ENCODE results near the gene APMAP. TPM values are rescaled to one million over a fixed set of nuclear protein-coding genes. Genes with fewer than 3 reads are reported as not detected.

The APMAP gene
- total and polyA plus RNA-seq, 9 of the 15 experiments (the other 6 are each of a cell fraction or from before 2014, with no cell fraction given): 6.7 to 18.2 (median 14.4) TPM

DNA sequence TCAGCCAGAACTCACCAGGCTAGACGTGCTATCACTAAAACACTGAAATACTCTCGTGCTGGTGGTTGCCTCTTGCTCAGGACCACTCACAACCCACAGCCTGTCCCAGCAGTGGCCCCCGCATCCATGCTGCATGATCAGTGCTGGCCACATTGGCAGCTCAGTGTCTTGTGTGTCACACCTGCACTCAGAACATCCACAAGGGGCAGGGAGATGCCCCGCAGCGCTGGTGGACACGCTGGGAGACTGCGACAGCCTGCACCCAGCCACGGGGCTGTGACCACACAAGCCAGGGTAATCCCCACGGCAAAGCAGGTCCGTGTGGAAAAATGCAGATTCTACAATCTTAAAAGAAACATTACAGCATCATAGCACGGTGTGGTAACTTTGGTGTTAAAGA is 23.9 kb upstream of the APMAP start (continued):
- no peak for TF ChIP-seq ARID4B (CRISPR knock-in tag; IDR thresholded peaks at IDR 0.05)
- TF ChIP-seq ZBTB12 (CRISPR knock-in tag; IDR thresholded peaks at IDR 0.05): no peak

DNA sequence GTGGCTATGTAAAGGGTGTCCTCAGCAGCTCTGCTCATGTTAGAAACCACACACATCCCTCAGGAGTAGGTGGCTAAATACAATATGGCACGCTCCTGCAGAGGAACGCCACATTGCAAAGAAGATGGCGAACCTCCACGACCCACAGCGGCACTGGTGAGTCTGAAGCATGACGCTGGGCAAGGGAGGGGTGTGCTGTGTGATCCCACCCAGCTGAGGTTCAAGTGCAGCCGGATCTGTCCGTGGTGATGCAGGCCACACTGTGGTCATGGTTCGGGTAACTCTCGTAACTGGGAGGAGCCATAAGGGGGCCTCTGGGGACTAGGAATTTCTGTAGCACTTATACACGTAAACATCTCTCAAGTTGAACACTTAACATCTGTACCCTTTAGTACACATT is 23.4 kb upstream of the APMAP start:
- no peak for DNase-seq (ENCODE audit: extremely low read depth in 1 of 4, low spot score in 3 of 4)
- H3K79me2 ChIP-seq (ENCODE audit: control insufficient read depth, insufficient read depth, low read length): no peaks in the 10 kb centered on the region
- ATAC-seq: no peak; the same call in 2 of the 3 replicates
- TF ChIP-seq POLR2A (conservative IDR thresholded peaks at IDR 0.05) (no peak), ZNF699 (CRISPR knock-in tag; IDR thresholded peaks at IDR 0.05; ENCODE audit: insufficient replicate concordance) (no peak), FOS (IDR thresholded peaks at IDR 0.05; ENCODE audit: extremely low read depth, insufficient read length) (no peak), RUNX1 (IDR thresholded peaks at IDR 0.05; ENCODE audit: low read depth) (no peak), MECOM (CRISPR knock-in tag; IDR thresholded peaks at IDR 0.05) (no peak)
- H3K9me3 ChIP-seq (replicated peaks; ENCODE audit: control insufficient read depth, insufficient read depth, low read depth, low read length): no peaks in the 10 kb centered on the region
- ChIA-PET POLR2A (no interaction called here), CTCF (ENCODE audit: low intra/inter-chr PET ratio) (no interaction called here)
- H3K9me1 ChIP-seq (ENCODE audit: control insufficient read depth, insufficient read depth, low read length): no peaks in the 10 kb centered on the region
- H3K27ac ChIP-seq (ENCODE audit: extremely low read depth, low read depth, low read length): no peak overlapping the region
- H3K4me3 ChIP-seq: no peak overlapping the region
- intact Hi-C loops (cut with micrococcal nuclease): no loop called here
- H3K9ac ChIP-seq (ENCODE audit: insufficient read depth in 1 of 2, low read depth in 2 of 2, low read length in 2 of 2): no peak overlapping the region
- FAIRE-seq: no peak
- H3K4me2 ChIP-seq (ENCODE audit: insufficient read depth, low read length): no peak overlapping the region
- peaks cover 3 to 66% of the 10 kb centered on the region in 2 experiments for H3K27me3 ChIP-seq (ENCODE audit: control insufficient read depth in 2 of 2, insufficient read depth in 2 of 2, low read length in 2 of 2)
- no peak overlapping the region for H2AFZ ChIP-seq (ENCODE audit: low read depth, low read length)
- no peaks in the 10 kb centered on the region for H3K4me1 ChIP-seq (replicated peaks in 1 of 2; ENCODE audit: control insufficient read depth in 2 of 2, insufficient read depth in 2 of 2, low read length in 2 of 2)
- 0% methylated on average over 10 of the region's 11 CpGs for WGBS (ENCODE audit: insufficient coverage, low coverage, missing lambda C conversion rate)
- H4K20me1 ChIP-seq (replicated peaks; ENCODE audit: control insufficient read depth, insufficient read depth, low read length): no peaks in the 10 kb centered on the region; the same call in 1 of the 2 replicates
- H3K36me3 ChIP-seq (ENCODE audit: control insufficient read depth, insufficient read depth, low read length): no peaks in the 10 kb centered on the region
- no TSS peak for BruUV-seq (replicated peaks)
- in situ Hi-C loops (cut with MboI): no loop called here

All from K562 (cell line).